HG03469 (cell line): ENCODE data around the gene FAM161A.
"Not testable (repeated sequence)": the region's sequence is repeated elsewhere in the genome, so short reads cannot be mapped to it uniquely, and the experiment has no call there.

Experiments used
- ATAC-seq: cut with Tn5 transposase; IDR thresholded peaks from one replicate; pipeline ENCODE4 v1.9.1; 2021; ENCODE audit warnings: mild to moderate bottlenecking, moderate library complexity, moderate number of reproducible peaks; ENCODE audit not compliant: unreplicated experiment

FAM161A gene

GRCh38 chr2:61853847-61854563, at the start of gene FAM161A:
Gene FAM161A (minus strand): TSS chr2:61854060. CDS start chr2:61854041, 19 bp downstream.
- ATAC-seq, result peak; percentile 41

GRCh38 chr2:61900281-61900680, 46.4 kb upstream of the FAM161A start:
- no peak for ATAC-seq

- ATAC-seq, result no peak
Observed at GRCh38 chr2:61898810-61899209, 45.0 kb upstream of the FAM161A start.

GRCh38 chr2:61888267-61889055, 34.6 kb upstream of the FAM161A start, which contains the start of gene CCT4:
Gene CCT4 (minus strand): TSS chr2:61888656. CDS start chr2:61888507, 149 bp downstream.
- ATAC-seq, result peak; percentile 73

GRCh38 chr2:61887717-61888266, 33.9 kb upstream of the FAM161A start:
- ATAC-seq, result no peak

GRCh38 chr2:61885896-61886603, 32.2 kb upstream of the FAM161A start:
- no peak for ATAC-seq

- no peak for ATAC-seq
Observed at GRCh38 chr2:61882850-61883249, 29.0 kb upstream of the FAM161A start.

GRCh38 chr2:61879351-61879750, 25.5 kb upstream of the FAM161A start:
- ATAC-seq, result not testable (repeated sequence)

GRCh38 chr2:61878761-61879160, 24.9 kb upstream of the FAM161A start:
- no peak for ATAC-seq

- ATAC-seq, result no peak
Observed at GRCh38 chr2:61877571-61878245, 23.8 kb upstream of the FAM161A start.

GRCh38 chr2:61876400-61876799, 22.5 kb upstream of the FAM161A start:
- no peak for ATAC-seq

GRCh38 chr2:61866482-61867089, 12.7 kb upstream of the FAM161A start:
- not testable (repeated sequence) for ATAC-seq

- no peak for ATAC-seq
Observed at GRCh38 chr2:61862085-61862484, 8.2 kb upstream of the FAM161A start.

GRCh38 chr2:61857224-61857623, 3.4 kb upstream of the FAM161A start:
- ATAC-seq, result no peak

GRCh38 chr2:61855318-61855613, 1.4 kb upstream of the FAM161A start:
- no peak for ATAC-seq

- peak; percentile 83 for ATAC-seq
Observed at GRCh38 chr2:61854564-61855317, 881 bp upstream of the FAM161A start.

GRCh38 chr2:61853086-61853846, 594 bp downstream of the FAM161A start:
- peak; percentile 36 for ATAC-seq

- not testable (repeated sequence) for ATAC-seq
Observed at GRCh38 chr2:61851270-61851669, 2.6 kb downstream of the FAM161A start.

- no peak for ATAC-seq
Observed at GRCh38 chr2:61845320-61845719, 8.5 kb downstream of the FAM161A start.
